GM13976 (cell line): ENCODE results near the gene TCF23.

Source experiments
- DNase-seq: peaks from one replicate; pipeline ENCODE4 v3.0.0; 2012; ENCODE audit warnings: low spot score
- in situ Hi-C: fragments of 300-500 bp; cut with MboI; formaldehyde crosslinking; loops from one replicate; pipeline ENCODE4 v1.12.0; 2022; ENCODE audit warnings: low sequenced_read_pairs, mixed read lengths, inconsistent platforms; ENCODE audit not compliant: unreplicated experiment
- TF ChIP-seq, protein P1 (sequence below): IDR thresholded peaks from 2 replicates; pipeline ENCODE4 v1.5.1; 2012; ENCODE audit warnings: borderline replicate concordance, mild to moderate bottlenecking; ENCODE audit not compliant: insufficient read depth; ENCODE audit errors: extremely low read depth, missing control alignments, control extremely low read depth

Gene TCF23

DNA sequence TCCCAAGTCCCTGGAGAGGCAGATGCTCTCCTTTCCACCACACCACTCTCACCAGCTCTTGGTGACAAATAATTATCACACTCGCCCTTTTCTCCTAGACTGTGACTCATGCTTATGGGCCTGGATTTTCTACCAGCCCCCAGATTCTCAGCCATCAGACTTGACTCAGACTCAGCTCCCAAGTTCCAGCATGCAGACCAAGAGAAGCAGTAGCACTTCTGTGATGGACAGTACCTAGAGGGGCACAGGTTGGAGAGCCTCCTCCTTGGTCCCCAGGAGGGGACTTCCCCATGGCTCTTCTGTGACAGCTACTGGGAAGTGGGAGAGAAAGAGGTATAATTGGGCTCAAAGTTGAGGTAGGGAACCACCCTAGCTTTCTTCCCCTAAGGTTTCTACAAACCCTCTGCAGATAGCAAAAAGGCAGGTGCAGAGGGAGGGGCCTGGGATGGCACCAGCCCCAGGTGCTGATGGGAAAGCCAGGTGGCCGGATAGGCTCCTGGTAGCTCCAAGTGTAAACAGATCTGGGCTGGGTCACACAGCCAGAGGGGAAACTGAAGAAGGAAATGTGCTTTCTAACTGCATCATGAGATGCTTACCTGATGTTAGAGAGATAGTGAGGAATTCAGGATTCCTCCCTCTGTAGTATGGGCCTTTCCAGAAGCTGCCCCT, 4.1 kb downstream of the TCF23 start:
- TF ChIP-seq, protein P1, sequence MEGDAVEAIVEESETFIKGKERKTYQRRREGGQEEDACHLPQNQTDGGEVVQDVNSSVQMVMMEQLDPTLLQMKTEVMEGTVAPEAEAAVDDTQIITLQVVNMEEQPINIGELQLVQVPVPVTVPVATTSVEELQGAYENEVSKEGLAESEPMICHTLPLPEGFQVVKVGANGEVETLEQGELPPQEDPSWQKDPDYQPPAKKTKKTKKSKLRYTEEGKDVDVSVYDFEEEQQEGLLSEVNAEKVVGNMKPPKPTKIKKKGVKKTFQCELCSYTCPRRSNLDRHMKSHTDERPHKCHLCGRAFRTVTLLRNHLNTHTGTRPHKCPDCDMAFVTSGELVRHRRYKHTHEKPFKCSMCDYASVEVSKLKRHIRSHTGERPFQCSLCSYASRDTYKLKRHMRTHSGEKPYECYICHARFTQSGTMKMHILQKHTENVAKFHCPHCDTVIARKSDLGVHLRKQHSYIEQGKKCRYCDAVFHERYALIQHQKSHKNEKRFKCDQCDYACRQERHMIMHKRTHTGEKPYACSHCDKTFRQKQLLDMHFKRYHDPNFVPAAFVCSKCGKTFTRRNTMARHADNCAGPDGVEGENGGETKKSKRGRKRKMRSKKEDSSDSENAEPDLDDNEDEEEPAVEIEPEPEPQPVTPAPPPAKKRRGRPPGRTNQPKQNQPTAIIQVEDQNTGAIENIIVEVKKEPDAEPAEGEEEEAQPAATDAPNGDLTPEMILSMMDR, result no peak
- no peak for DNase-seq
- in situ Hi-C loops, result no loop called here

DNA sequence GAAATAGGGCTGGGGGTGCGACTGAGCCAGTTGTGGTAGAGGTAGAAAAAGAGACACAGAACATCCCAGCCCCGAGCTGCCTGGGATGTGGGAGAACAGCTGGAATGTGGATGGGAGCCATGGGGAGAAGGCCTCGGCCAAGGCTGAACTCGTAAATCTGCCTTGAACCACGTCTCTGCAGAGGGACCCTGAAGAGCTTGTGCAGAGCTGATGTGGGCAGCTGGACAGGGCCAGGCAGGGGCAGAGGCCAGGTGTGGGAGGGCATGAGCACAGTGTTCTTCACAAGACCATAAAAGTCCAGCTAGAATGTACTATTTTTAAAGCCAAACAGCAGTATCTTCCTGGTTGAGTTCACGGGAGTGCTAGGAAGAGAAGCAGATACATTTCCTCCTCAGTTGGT, 5.7 kb downstream of the TCF23 start:
- in situ Hi-C loops, result no loop called here
- DNase-seq, result no peak
- TF ChIP-seq, protein P1, result no peak

- in situ Hi-C loops, result no loop called here
- no peak for DNase-seq
Measured at GRCh38 chr2:27155069-27155520, 6.3 kb downstream of the TCF23 start.

GRCh38 chr2:27158468-27158867, 9.7 kb downstream of the TCF23 start:
- no peak for DNase-seq
- in situ Hi-C loops, result no loop called here
- TF ChIP-seq, protein P1, result no peak

More at GRCh38 chr2:27155069-27155520, 6.3 kb downstream of the TCF23 start:
- TF ChIP-seq, protein P1, result no peak

DNA sequence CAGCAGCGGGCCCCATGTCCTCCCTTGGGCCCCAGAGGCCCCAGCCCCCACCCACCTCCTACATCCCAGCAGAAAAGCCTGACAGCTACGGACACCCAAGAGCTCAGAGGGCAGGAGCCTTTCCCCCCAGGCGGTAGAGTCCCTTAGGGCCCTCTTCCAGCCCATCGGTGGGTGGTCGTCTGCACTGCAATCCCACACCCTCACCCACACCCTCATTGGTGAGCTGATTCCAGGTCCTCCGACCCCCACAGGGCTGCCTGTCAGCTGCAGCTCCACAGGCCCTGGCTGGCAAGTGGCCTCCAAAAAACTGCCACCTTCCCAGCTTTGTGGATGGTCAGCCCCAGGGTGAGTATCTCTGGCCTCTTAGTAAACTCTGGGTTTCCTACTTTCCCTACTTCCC, 10.5 kb downstream of the TCF23 start:
- in situ Hi-C loops, result no loop called here
- TF ChIP-seq, protein P1, result no peak
- DNase-seq, result no peak

- in situ Hi-C loops, result no loop called here
Measured at GRCh38 chr2:27160191-27160590, 11.4 kb downstream of the TCF23 start.

More at GRCh38 chr2:27160191-27160590, 11.4 kb downstream of the TCF23 start:
- DNase-seq, result no peak
- TF ChIP-seq, protein P1, result no peak
